ENCODE measurements around the gene SEC31B.

SEC31B gene

GRCh38 chr10:100553929-100554328 is 34.3 kb upstream of the SEC31B start (continued):
- no peak for TF ChIP-seq ZSCAN18 (tag by site-specific recombination; IDR thresholded peaks at IDR 0.05)
- TF ChIP-seq GLI2 (tag by site-specific recombination; IDR thresholded peaks at IDR 0.05; ENCODE audit: borderline replicate concordance, low read depth) = no peak

GRCh38 chr10:100551738-100552137 is 32.1 kb upstream of the SEC31B start:
- Histone ChIP-seq H3K36me3 (ENCODE audit: control insufficient read depth in 2 of 2, insufficient read depth in 1 of 2, low read length in 2 of 2) (peaks cover 10 to 78% of the 10 kb centered on the region in 2 experiments), H3K4me3 (ENCODE audit: low read depth, low read length) (no peak overlapping the region), H3K27ac (ENCODE audit: extremely low read depth, low read depth, low read length) (no peak overlapping the region), H3K9me3 (ENCODE audit: control insufficient read depth, insufficient read depth, low read depth, low read length) (no peaks in the 10 kb centered on the region), H3K4me1 (ENCODE audit: control insufficient read depth, insufficient read depth, low read length) (no peaks in the 10 kb centered on the region)
- CTCF ChIA-PET = interaction anchor here (0.6 to 3.6 kb wide), 8 partner anchors 9 to 319 kb away, joined by 3 to 17 read pairs (median 4); partner anchors contain the start of gene HIF1AN
- POLR2A ChIA-PET = interaction anchor here (1.3 kb wide), 1 partner anchor 16 kb away, joined by 3 read pairs; the partner anchor contains the start of gene HIF1AN
- TF ChIP-seq CTCF (tag by site-specific recombination; IDR thresholded peaks at IDR 0.05) = no peak
- no peak for TF ChIP-seq BCL11B (tag by site-specific recombination; IDR thresholded peaks at IDR 0.05; ENCODE audit: low read depth)
- no peak for TF ChIP-seq SP2 (tag by site-specific recombination; IDR thresholded peaks at IDR 0.05)
- TF ChIP-seq ZNF449 (tag by site-specific recombination; IDR thresholded peaks at IDR 0.05) = no peak
- no peak for TF ChIP-seq ZNF792 (tag by site-specific recombination; IDR thresholded peaks at IDR 0.05)
- no peak for TF ChIP-seq SCRT2 (tag by site-specific recombination; IDR thresholded peaks at IDR 0.05)
- TF ChIP-seq ZFP37 (tag by site-specific recombination; IDR thresholded peaks at IDR 0.05) = no peak
- TF ChIP-seq ZNF501 (tag by site-specific recombination; IDR thresholded peaks at IDR 0.05) = no peak
- TF ChIP-seq ZFP41 (tag by site-specific recombination; IDR thresholded peaks at IDR 0.05; ENCODE audit: borderline replicate concordance) = no peak
- TF ChIP-seq ZNF26 (tag by site-specific recombination; IDR thresholded peaks at IDR 0.05) = no peak
- no peak for TF ChIP-seq ZNF518A (tag by site-specific recombination; conservative IDR thresholded peaks at IDR 0.05; ENCODE audit: low read depth)
- TF ChIP-seq PBX3 (CRISPR knock-in tag; IDR thresholded peaks at IDR 0.05) = no peak
- no peak for TF ChIP-seq ZNF692 (tag by site-specific recombination; IDR thresholded peaks at IDR 0.05)
- TF ChIP-seq ZNF580 (tag by site-specific recombination; IDR thresholded peaks at IDR 0.05) = no peak
- TF ChIP-seq AEBP2 (tag by site-specific recombination; IDR thresholded peaks at IDR 0.05; ENCODE audit: borderline replicate concordance) = no peak
- TF ChIP-seq ZNF660 (tag by site-specific recombination; IDR thresholded peaks at IDR 0.05) = no peak
- no peak for TF ChIP-seq ZNF157 (tag by site-specific recombination; IDR thresholded peaks at IDR 0.05)

Data from HEK293 (cell line).